Stimulated activated CD8-positive, alpha-beta memory T cell treated with anti-CD3 and anti-CD28 coated beads, Interleukin-7, amount 100 ng/mL, for 1 hour (primary cell): ENCODE measurements around the gene P2RX4.
"Not testable (repeated sequence)": the region's sequence is repeated elsewhere in the genome, so short reads cannot be mapped to it uniquely, and the experiment has no call there.

ENCODE experiments used
- DNase-seq, 2 donors: peaks; one replicate each; pipeline ENCODE4 v3.0.0-alpha.2; 2020; ENCODE audit warnings: low read depth in 2 of 2

P2RX4 gene

GRCh38 chr12:121209624-121210572, at the start of gene P2RX4:
TSS of gene P2RX4 (plus strand) at chr12:121210129. CDS start at chr12:121210165, 36 bp downstream.
- peak; percentile 67 to 69 for DNase-seq

- DNase-seq: no peak
These were observed 47.5 kb upstream of the P2RX4 start for GRCh38 chr12:121162384-121162783.

- no peak for DNase-seq
These were observed 46.9 kb upstream of the P2RX4 start for GRCh38 chr12:121162985-121163384.

GRCh38 chr12:121164839-121165238, 45.1 kb upstream of the P2RX4 start:
- not testable (repeated sequence) for DNase-seq

- DNase-seq: no peak
These were observed 44.6 kb upstream of the P2RX4 start for GRCh38 chr12:121165316-121165715.

- DNase-seq: no peak
These were observed 43.6 kb upstream of the P2RX4 start for GRCh38 chr12:121166356-121166755.

GRCh38 chr12:121167232-121167820, 42.6 kb upstream of the P2RX4 start:
- no peak for DNase-seq

GRCh38 chr12:121167951-121168350, 42.0 kb upstream of the P2RX4 start:
- no peak for DNase-seq

- DNase-seq: no peak
These were observed 39.8 kb upstream of the P2RX4 start for GRCh38 chr12:121170151-121170550.

GRCh38 chr12:121170611-121171260, 39.2 kb upstream of the P2RX4 start:
- no peak for DNase-seq

- DNase-seq: no peak
These were observed 37.8 kb upstream of the P2RX4 start for GRCh38 chr12:121172145-121172544.

GRCh38 chr12:121175383-121176119, 34.4 kb upstream of the P2RX4 start:
- no peak for DNase-seq

- DNase-seq: no peak
These were observed 33.0 kb upstream of the P2RX4 start for GRCh38 chr12:121176826-121177529.

- no peak for DNase-seq
These were observed 28.7 kb upstream of the P2RX4 start for GRCh38 chr12:121181181-121181580.

- no peak for DNase-seq
These were observed 27.6 kb upstream of the P2RX4 start for GRCh38 chr12:121182222-121182893.

GRCh38 chr12:121184425-121184824, 25.5 kb upstream of the P2RX4 start:
- DNase-seq: no peak

GRCh38 chr12:121184984-121185889, 24.7 kb upstream of the P2RX4 start:
- DNase-seq: no peak

GRCh38 chr12:121186826-121187225, 23.1 kb upstream of the P2RX4 start:
- DNase-seq: no peak

- DNase-seq: no peak
These were observed 22.4 kb upstream of the P2RX4 start for GRCh38 chr12:121187501-121187900.

GRCh38 chr12:121188227-121188626, 21.7 kb upstream of the P2RX4 start:
- no peak for DNase-seq
